Measurements from ENCODE around the gene CDO1. TPM values are rescaled to one million over a fixed set of nuclear protein-coding genes. Genes with fewer than 3 reads are reported as not detected.
"Not testable (repeated sequence)": the region's sequence is repeated elsewhere in the genome, so short reads cannot be mapped to it uniquely, and the experiment has no call there.

The CDO1 gene
- total RNA-seq, 1 donor from 2014 or later, result 20.1 TPM

- H3K36me3 ChIP-seq, result peaks cover 34% of the 10 kb centered on the region
- H3K4me3 ChIP-seq, result no peak overlapping the region
- TF ChIP-seq CTCF (IDR thresholded peaks at IDR 0.05), result no peak
- intact Hi-C loops (cut with DNase I), result no loop called here
- peaks cover 7% of the 10 kb centered on the region for H3K9me3 ChIP-seq
- ATAC-seq (no peak), DNase-seq (no peak)
- H3K27me3 ChIP-seq, result no peaks in the 10 kb centered on the region
- no peaks in the 10 kb centered on the region for H3K4me1 ChIP-seq
- no peak overlapping the region for H3K27ac ChIP-seq
Observed at GRCh38 chr5:115825948-115826347, 9.5 kb upstream of the CDO1 start.

- H3K27ac ChIP-seq; H3K27me3 ChIP-seq; H3K4me1 ChIP-seq; H3K9me3 ChIP-seq; intact Hi-C loops (cut with DNase I); ATAC-seq; H3K4me3 ChIP-seq; DNase-seq: not testable (repeated sequence)
- peaks cover 24% of the 10 kb centered on the region for H3K36me3 ChIP-seq
Observed at GRCh38 chr5:115824983-115825382, 8.5 kb upstream of the CDO1 start.

GRCh38 chr5:115820846-115821245 is 4.4 kb upstream of the CDO1 start:
- Histone ChIP-seq H3K27ac (no peak overlapping the region), H3K36me3 (no peaks in the 10 kb centered on the region), H3K27me3 (peaks cover 16% of the 10 kb centered on the region), H3K4me3 (no peak overlapping the region), H3K4me1 (peaks cover 3% of the 10 kb centered on the region), H3K9me3 (peaks cover 7% of the 10 kb centered on the region)
- no peak for DNase-seq
- intact Hi-C loops (cut with DNase I), result no loop called here
- TF ChIP-seq CTCF (IDR thresholded peaks at IDR 0.05), result no peak
- no peak for ATAC-seq

GRCh38 chr5:115818821-115819220 is 2.4 kb upstream of the CDO1 start:
- ATAC-seq (no peak), DNase-seq (no peak)
- H3K27me3 ChIP-seq, result peaks cover 36% of the 10 kb centered on the region
- H3K9me3 ChIP-seq, result peaks cover 5% of the 10 kb centered on the region
- intact Hi-C loops (cut with DNase I), result no loop called here
- H3K4me1 ChIP-seq, result peaks cover 3% of the 10 kb centered on the region
- no peak for TF ChIP-seq CTCF (IDR thresholded peaks at IDR 0.05)
- H3K36me3 ChIP-seq, result no peaks in the 10 kb centered on the region
- H3K4me3 ChIP-seq, result no peak overlapping the region
- no peak overlapping the region for H3K27ac ChIP-seq

- TF ChIP-seq CTCF (IDR thresholded peaks at IDR 0.05), result no peak
- peaks cover 36% of the 10 kb centered on the region for H3K27me3 ChIP-seq
- peak overlapping the region; percentile 54 for H3K4me3 ChIP-seq
- H3K9me3 ChIP-seq, result no peaks in the 10 kb centered on the region
- DNase-seq (no peak), ATAC-seq (no peak)
- intact Hi-C loops (cut with DNase I), result no loop called here
- no peak overlapping the region for H3K27ac ChIP-seq
- peaks cover 3% of the 10 kb centered on the region for H3K4me1 ChIP-seq
- no peaks in the 10 kb centered on the region for H3K36me3 ChIP-seq
Observed at GRCh38 chr5:115817386-115817785, 927 bp upstream of the CDO1 start.

GRCh38 chr5:115815693-115816225 is 700 bp downstream of the CDO1 start:
- no peaks in the 10 kb centered on the region for H3K9me3 ChIP-seq
- intact Hi-C loops (cut with DNase I), result no loop called here
- ATAC-seq (peak; percentile 39), DNase-seq (peak; percentile 60)
- peaks cover 3% of the 10 kb centered on the region for H3K4me1 ChIP-seq
- H3K27me3 ChIP-seq, result peaks cover 40% of the 10 kb centered on the region
- no peaks in the 10 kb centered on the region for H3K36me3 ChIP-seq
- TF ChIP-seq CTCF (IDR thresholded peaks at IDR 0.05), result no peak
- H3K4me3 ChIP-seq, result peak overlapping the region; percentile 54
- no peak overlapping the region for H3K27ac ChIP-seq

All from upper lobe of right lung (tissue), 1 donor.